ENCODE data around the gene STX4.

- no peak for TF ChIP-seq CTCF (IDR thresholded peaks at IDR 0.05)
- no peak for TF ChIP-seq EZH2 (IDR thresholded peaks at IDR 0.05)
These were observed 26.8 kb upstream of the STX4 start for GRCh38 chr16:31006589-31006988.
